Measurements from ENCODE around the gene PIK3C2B.

PIK3C2B gene

DNA sequence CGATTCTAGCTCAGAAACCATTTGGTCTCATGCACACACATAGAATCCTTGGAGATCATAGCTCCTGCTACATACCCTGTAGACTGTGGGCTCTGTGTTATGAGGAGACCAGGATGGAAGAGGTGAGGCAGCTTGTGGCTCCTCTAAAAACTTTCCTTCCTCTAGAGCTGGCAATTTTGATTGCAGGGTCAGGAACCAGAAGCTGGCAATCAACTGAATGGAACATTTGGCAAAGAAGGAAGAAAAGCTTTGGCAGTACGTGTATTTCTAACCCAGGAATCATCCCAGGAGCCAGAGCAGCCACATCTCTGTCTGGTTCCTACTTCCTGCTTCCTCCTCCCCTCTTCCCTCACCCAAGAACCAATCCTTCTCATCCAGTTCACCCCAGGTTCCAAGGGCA is 15.7 kb downstream of the PIK3C2B start:
- Histone ChIP-seq H3K4me3 (ENCODE audit: low read depth, low read length) (no peak overlapping the region), H3K9ac (ENCODE audit: low read length) (no peak overlapping the region), H3K27ac (ENCODE audit: low read depth, low read length) (no peak overlapping the region), H3K36me3 (ENCODE audit: control insufficient read depth, insufficient read depth, low read length) (no peaks in the 10 kb centered on the region), H3K4me1 (ENCODE audit: control insufficient read depth, insufficient read depth, low read length) (peaks cover 33% of the 10 kb centered on the region), H3K9me3 (ENCODE audit: control insufficient read depth, insufficient read depth, low read depth, low read length) (no peaks in the 10 kb centered on the region), H3K27me3 (ENCODE audit: control insufficient read depth, insufficient read depth, low read length) (no peaks in the 10 kb centered on the region)

DNA sequence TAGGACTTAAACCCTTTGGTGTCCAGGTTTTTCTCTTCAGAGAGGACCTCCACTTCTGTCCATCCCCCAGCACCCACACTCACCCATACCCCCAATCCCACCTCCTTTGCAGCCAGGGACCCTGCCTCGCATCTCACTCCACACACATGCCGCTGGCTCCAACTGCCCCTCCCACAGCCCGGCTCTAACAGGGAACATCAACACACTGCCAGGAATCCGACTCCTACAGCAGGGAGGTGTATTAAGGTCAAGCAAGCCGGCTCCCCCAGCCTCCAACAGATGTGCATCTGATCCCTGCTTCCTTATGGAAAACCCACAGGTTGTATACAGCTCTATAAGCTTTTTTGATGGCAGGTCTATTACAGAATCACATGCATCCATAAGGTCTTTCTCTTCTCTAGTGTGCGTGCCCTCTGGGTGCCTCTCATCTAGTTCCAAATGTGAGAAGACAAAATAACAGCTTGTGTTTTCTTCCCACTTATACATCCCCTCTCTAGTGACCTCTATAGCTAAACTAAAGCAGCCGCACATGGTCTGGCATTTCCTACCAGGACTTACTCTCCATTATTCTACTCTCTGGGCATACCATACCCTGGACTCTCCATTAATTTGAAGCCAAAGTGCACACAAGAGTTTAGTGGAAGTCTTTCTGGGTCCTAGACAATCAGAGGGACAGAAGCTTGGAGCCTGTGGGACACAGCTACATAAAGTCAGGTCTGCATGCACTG is 16.3 kb downstream of the PIK3C2B start:
- Histone ChIP-seq H3K4me1 (ENCODE audit: control insufficient read depth, insufficient read depth, low read length) (peaks cover 37% of the 10 kb centered on the region), H3K4me3 (ENCODE audit: low read depth, low read length) (no peak overlapping the region)

DNA sequence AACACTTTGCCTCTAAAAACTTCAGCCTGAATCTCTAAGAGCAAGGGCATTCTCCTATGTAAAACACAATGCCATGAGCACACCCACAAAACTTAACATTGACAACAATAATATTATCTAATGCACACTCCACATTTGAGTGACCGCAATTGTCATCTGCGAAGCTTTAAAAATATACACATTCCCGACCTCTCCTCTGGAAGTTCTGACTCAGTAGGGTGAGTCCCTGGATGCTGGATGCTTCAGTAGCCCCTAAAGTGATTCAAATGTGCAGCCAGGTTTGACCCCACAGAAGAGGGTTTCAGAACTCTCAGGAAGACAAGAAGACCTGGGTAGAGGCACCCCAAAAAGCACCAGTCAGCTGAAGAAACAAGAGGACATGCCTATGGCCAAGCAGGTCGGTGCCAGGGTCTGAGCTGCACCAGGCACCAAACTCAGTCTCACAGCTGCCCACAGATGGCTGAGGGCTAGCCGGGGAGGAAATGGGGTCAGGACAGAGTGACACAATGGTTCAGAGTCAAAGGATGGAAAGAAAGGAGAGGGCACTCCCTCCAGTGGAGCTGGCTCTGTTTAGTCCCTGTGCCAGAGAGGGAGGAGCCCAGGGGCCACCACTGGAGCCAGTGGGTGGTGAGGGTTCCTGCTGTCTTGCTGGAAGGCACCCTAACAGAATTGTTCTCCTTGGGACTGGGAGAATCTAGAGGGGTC is 17.4 kb downstream of the PIK3C2B start:
- Histone ChIP-seq H3K9ac (ENCODE audit: low read length) (no peak overlapping the region), H3K4me1 (ENCODE audit: control insufficient read depth, insufficient read depth, low read length) (peaks cover 37% of the 10 kb centered on the region), H3K27ac (ENCODE audit: low read depth, low read length) (no peak overlapping the region), H3K4me3 (ENCODE audit: low read depth, low read length) (no peak overlapping the region), H3K27me3 (ENCODE audit: control insufficient read depth, insufficient read depth, low read length) (no peaks in the 10 kb centered on the region), H3K9me3 (ENCODE audit: control insufficient read depth, insufficient read depth, low read depth, low read length) (no peaks in the 10 kb centered on the region), H3K36me3 (ENCODE audit: control insufficient read depth, insufficient read depth, low read length) (no peaks in the 10 kb centered on the region)

More for the DNA sequence above, 16.3 kb downstream of the PIK3C2B start:
- no peak overlapping the region for H3K27ac ChIP-seq (ENCODE audit: low read depth, low read length)
- no peaks in the 10 kb centered on the region for H3K9me3 ChIP-seq (ENCODE audit: control insufficient read depth, insufficient read depth, low read depth, low read length)
- H3K9ac ChIP-seq (ENCODE audit: low read length) = no peak overlapping the region
- no peaks in the 10 kb centered on the region for H3K27me3 ChIP-seq (ENCODE audit: control insufficient read depth, insufficient read depth, low read length)
- H3K36me3 ChIP-seq (ENCODE audit: control insufficient read depth, insufficient read depth, low read length) = no peaks in the 10 kb centered on the region

DNA sequence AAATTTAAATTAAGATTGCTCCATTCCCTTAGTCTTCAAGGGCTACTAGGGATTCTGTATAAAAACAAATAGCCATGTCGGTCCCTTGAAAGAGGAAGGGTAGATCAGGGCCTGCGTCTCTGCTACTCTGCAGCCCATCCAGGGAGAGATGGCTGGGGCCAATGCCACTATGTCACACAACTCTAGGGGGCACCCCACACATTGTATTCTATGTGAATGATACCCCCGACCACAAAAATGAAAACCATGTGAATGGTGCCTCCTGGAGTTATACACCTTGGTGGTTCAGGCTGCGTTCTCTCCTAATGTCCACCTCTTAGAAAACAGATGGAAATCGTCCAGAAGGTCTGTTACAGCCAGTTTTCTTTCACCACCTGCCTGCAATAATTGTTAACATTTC is 18.0 kb downstream of the PIK3C2B start:
- H3K36me3 ChIP-seq (ENCODE audit: control insufficient read depth, insufficient read depth, low read length) = no peaks in the 10 kb centered on the region
- H3K27me3 ChIP-seq (ENCODE audit: control insufficient read depth, insufficient read depth, low read length) = no peaks in the 10 kb centered on the region
- peaks cover 31% of the 10 kb centered on the region for H3K4me1 ChIP-seq (ENCODE audit: control insufficient read depth, insufficient read depth, low read length)
- no peak overlapping the region for H3K27ac ChIP-seq (ENCODE audit: low read depth, low read length)
- H3K4me3 ChIP-seq (ENCODE audit: low read depth, low read length) = no peak overlapping the region
- no peak overlapping the region for H3K9ac ChIP-seq (ENCODE audit: low read length)
- H3K9me3 ChIP-seq (ENCODE audit: control insufficient read depth, insufficient read depth, low read depth, low read length) = no peaks in the 10 kb centered on the region

DNA sequence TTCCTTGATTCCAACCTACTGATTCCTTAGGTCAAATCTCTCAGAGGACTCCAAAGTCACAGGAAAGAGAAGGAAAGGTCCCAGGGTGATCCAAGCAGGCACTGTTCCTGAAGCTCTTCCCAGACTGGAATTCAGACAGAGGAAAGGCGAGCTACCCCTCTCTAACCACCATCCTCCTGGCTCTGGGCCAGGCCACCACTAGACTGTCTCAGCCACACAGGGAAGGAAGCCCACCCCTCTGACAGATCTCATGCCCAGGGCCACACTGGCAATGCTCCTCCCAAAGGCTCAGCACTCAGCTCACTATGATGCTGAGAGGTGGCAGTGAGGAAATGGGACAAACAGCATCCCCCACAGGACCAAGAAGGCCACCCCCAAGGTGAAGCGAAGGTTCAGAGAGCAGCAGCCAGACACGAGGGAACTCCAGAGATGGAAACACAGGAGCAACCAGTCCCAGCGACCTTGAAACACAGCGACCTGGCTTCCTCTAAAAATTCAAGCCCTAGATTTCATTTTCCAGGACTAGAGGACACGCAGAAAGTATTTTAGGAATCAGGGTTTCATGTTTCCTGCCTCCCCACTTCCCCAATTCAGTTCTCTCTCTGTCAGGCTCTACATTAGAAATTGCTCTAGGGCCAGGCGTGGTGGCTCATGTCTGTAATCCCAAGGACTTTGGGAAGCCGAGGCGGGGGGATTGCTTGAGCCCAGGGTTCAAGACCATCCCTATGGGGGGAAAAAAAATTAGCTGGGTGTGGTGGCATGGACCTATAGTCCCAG is 18.8 kb downstream of the PIK3C2B start:
- H3K9me3 ChIP-seq (ENCODE audit: control insufficient read depth, insufficient read depth, low read depth, low read length) = no peaks in the 10 kb centered on the region
- no peak overlapping the region for H3K9ac ChIP-seq (ENCODE audit: low read length)
- no peak overlapping the region for H3K4me3 ChIP-seq (ENCODE audit: low read depth, low read length)
- no peak overlapping the region for H3K27ac ChIP-seq (ENCODE audit: low read depth, low read length)
- H3K4me1 ChIP-seq (ENCODE audit: control insufficient read depth, insufficient read depth, low read length) = peaks cover 30% of the 10 kb centered on the region
- H3K36me3 ChIP-seq (ENCODE audit: control insufficient read depth, insufficient read depth, low read length) = no peaks in the 10 kb centered on the region
- no peaks in the 10 kb centered on the region for H3K27me3 ChIP-seq (ENCODE audit: control insufficient read depth, insufficient read depth, low read length)

DNA sequence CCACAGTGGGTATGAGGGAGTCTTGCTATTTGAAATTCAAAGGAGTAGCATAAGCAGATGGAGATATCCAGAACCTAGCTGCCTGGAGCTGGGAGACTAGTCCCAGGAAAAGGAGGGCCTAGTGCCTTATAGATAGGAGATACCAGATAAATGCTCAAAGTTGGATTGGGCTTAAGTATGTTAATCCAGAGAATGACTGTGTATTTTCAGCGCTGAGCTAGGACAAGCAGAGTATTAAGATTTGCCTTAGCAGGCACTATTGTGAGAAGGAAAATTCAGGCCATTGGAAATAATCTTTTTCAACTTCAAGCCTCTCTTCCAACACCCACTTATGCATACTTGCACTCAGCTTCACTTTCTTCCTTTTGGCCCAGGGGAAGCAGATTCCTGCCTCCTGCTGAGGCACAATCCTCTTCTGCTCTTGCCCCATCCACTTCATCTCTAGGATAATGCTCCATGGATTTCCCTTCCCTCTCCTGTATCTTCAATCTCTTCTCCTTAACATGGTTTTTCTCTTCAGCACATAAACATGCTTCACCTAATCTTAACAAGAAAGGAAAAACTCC is 21.1 kb downstream of the PIK3C2B start:
- Histone ChIP-seq H3K27ac (ENCODE audit: low read depth, low read length) (no peak overlapping the region), H3K27me3 (ENCODE audit: control insufficient read depth, insufficient read depth, low read length) (no peaks in the 10 kb centered on the region), H3K4me3 (ENCODE audit: low read depth, low read length) (no peak overlapping the region; the same call in 1 of the 2 replicates)

DNA sequence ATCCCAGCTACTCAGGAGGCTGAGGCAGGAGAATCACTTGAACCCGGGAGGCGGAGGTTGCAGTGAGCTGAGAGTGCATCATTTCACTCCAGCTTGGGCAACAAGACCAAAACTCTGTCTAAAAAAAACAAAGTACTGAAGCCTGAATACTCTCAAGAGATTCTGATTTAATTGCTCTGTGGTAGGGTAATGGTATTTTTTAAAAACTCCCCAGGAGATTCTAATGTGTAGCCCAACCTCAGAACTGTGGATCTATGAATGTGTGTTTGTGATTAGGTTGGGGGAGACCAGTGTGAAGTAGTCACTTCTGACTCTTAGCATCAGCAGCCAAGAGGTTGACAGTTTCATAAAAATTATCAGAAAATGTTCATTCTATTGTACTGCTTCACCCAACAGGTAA is 21.9 kb downstream of the PIK3C2B start:
- Histone ChIP-seq H3K9me3 (ENCODE audit: control insufficient read depth, insufficient read depth, low read depth, low read length) (no peaks in the 10 kb centered on the region), H3K4me1 (ENCODE audit: control insufficient read depth, insufficient read depth, low read length) (peaks cover 14% of the 10 kb centered on the region), H3K9ac (ENCODE audit: low read length) (no peak overlapping the region), H3K27ac (ENCODE audit: low read depth, low read length) (no peak overlapping the region), H3K36me3 (ENCODE audit: control insufficient read depth, insufficient read depth, low read length) (peaks cover 11% of the 10 kb centered on the region), H3K27me3 (ENCODE audit: control insufficient read depth, insufficient read depth, low read length) (no peaks in the 10 kb centered on the region), H3K4me3 (ENCODE audit: low read depth, low read length) (no peak overlapping the region)

More for the DNA sequence above, 21.1 kb downstream of the PIK3C2B start:
- Histone ChIP-seq H3K36me3 (ENCODE audit: control insufficient read depth, insufficient read depth, low read length) (peaks cover 11% of the 10 kb centered on the region), H3K4me1 (ENCODE audit: control insufficient read depth, insufficient read depth, low read length) (peaks cover 22% of the 10 kb centered on the region), H3K9ac (ENCODE audit: low read length) (no peak overlapping the region), H3K9me3 (ENCODE audit: control insufficient read depth, insufficient read depth, low read depth, low read length) (no peaks in the 10 kb centered on the region)

DNA sequence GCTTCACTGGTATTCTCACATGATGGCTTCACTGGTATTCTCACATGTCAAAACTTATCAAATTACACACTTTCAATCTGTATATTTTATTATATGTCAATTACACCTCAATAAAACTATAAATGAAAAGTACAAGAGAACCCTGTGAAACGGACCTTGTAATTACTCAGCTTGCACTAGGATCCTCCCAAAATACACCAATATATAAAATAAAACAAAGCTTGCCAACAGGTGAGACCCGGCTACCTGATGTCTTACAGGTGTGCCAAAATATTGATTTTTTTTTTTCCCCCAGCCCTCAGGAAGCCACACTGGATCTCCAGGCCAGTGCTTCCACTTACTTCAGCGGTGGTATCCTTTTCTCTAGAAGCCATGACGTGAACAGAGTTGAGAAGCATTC is 22.9 kb downstream of the PIK3C2B start:
- no peak overlapping the region for H3K4me3 ChIP-seq (ENCODE audit: low read depth, low read length)

DNA sequence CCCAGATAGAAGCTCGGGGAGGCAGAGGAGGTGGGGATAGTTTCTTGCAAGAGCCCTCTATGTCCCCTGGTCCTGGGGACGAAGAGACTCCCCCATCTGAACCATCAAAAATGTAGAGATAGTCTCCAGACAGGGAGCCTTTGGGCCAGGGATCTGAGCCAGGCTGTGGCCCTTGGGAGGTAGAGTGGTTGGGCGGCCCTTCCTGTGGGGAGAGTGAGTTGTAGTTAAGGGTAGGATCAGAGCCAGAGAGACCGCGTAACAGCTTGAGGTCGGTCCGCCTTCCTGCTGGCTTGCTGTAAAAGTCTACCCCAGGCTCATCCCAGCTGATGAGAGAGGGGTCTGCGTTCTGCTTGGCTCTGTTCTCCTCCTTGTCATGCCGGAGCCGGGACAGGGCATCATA is 25.3 kb downstream of the PIK3C2B start:
- Histone ChIP-seq H3K9me3 (ENCODE audit: control insufficient read depth, insufficient read depth, low read depth, low read length) (no peaks in the 10 kb centered on the region), H3K27me3 (ENCODE audit: control insufficient read depth, insufficient read depth, low read length) (no peaks in the 10 kb centered on the region), H3K36me3 (ENCODE audit: control insufficient read depth, insufficient read depth, low read length) (peaks cover 11% of the 10 kb centered on the region), H3K4me3 (ENCODE audit: low read depth, low read length) (no peak overlapping the region), H3K4me1 (ENCODE audit: control insufficient read depth, insufficient read depth, low read length) (peaks cover 18% of the 10 kb centered on the region), H3K9ac (ENCODE audit: low read length) (no peak overlapping the region), H3K27ac (ENCODE audit: low read depth, low read length) (no peak overlapping the region)

More for the DNA sequence above, 22.9 kb downstream of the PIK3C2B start:
- Histone ChIP-seq H3K4me1 (ENCODE audit: control insufficient read depth, insufficient read depth, low read length) (peaks cover 12% of the 10 kb centered on the region), H3K9me3 (ENCODE audit: control insufficient read depth, insufficient read depth, low read depth, low read length) (no peaks in the 10 kb centered on the region), H3K27me3 (ENCODE audit: control insufficient read depth, insufficient read depth, low read length) (no peaks in the 10 kb centered on the region), H3K9ac (ENCODE audit: low read length) (no peak overlapping the region), H3K27ac (ENCODE audit: low read depth, low read length) (no peak overlapping the region), H3K36me3 (ENCODE audit: control insufficient read depth, insufficient read depth, low read length) (peaks cover 11% of the 10 kb centered on the region)

DNA sequence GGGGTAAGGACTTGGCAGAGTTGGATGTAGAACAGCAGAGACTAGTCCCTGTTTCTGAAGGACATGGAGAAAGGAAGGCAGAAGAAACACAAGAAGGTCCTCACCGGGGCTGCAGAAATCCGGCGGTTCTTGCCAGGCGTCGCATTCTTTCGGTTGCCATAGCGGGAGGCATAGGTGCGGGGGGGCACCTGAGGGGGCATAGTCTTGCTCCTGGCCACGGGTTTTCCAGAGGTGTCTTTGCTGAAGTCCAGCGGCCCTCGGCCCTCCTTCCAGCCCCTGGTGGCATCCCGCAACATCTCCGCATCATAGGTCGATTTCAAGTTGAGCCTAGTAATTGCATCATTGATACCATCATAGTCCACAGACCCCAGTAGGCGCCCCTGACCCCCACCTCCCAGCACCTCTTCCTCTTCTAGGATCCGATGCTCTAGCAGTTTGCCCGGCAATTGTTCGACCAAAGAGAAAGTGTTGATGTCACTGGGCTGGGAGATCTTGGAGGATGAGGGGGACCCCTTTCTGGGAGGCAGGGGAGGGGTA is 25.8 kb downstream of the PIK3C2B start:
- Histone ChIP-seq H3K9me3 (ENCODE audit: control insufficient read depth, insufficient read depth, low read depth, low read length) (no peaks in the 10 kb centered on the region), H3K27ac (ENCODE audit: low read depth, low read length) (no peak overlapping the region), H3K9ac (ENCODE audit: low read length) (no peak overlapping the region), H3K4me3 (ENCODE audit: low read depth, low read length) (no peak overlapping the region), H3K36me3 (ENCODE audit: control insufficient read depth, insufficient read depth, low read length) (peaks cover 16% of the 10 kb centered on the region), H3K4me1 (ENCODE audit: control insufficient read depth, insufficient read depth, low read length) (peaks cover 18% of the 10 kb centered on the region), H3K27me3 (ENCODE audit: control insufficient read depth, insufficient read depth, low read length) (no peaks in the 10 kb centered on the region)

Data from HUES6 (cell line).